ENCODE results near the gene THSD7A. TPM values are rescaled to one million over a fixed set of nuclear protein-coding genes. Genes with fewer than 3 reads are reported as not detected.

The THSD7A gene
- total RNA-seq, 1 donor from 2014 or later: 15.0 TPM

GRCh38 chr7:11817111-11817740 is 14.8 kb downstream of the THSD7A start:
- no peak for DNase-seq (ENCODE audit: low spot score)

DNA sequence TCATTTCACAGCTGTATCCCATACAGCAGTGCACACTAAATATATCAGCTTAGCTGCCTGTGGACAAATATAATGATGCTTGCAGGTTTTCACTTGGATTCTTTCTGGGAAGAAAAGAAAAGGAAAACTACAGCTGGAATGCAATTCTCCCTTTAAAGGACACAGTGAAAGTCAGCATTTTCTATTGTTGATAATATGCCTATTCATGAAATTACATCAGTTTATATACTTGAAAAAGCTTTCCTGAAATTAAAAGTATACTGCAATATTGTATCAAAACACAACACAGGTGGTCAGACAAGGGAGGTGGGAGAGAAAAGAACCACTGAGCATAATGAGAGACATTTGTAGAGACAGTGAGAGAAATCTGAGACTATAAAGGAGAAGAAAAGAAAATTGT is 20.3 kb downstream of the THSD7A start:
- DNase-seq (ENCODE audit: low spot score): no peak

- DNase-seq (ENCODE audit: low spot score): no peak
These were observed 21.9 kb downstream of the THSD7A start for GRCh38 chr7:11810043-11810625.

- DNase-seq (ENCODE audit: low spot score): no peak
These were observed 25.0 kb downstream of the THSD7A start for GRCh38 chr7:11807000-11807399.

DNA sequence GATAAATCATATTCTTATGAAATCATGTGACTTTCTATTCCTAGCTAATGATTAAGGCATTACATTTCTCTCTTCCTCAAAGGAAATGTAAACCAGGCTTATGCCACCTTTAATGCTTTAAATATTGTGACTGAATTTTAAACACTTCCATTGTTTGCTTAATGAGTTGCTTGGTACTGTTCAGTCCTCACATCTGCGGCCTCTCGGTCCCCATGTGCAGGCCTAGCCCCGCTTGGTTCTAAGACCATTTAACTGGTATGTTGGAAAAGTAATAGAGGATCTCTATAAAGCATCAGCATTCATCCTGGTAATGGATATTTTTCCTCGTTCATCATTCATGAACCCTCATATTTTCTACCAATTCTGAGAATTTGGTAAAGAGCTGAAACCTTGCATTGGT is 27.4 kb downstream of the THSD7A start:
- no peak for DNase-seq (ENCODE audit: low spot score)

GRCh38 chr7:11795231-11795630 is 36.8 kb downstream of the THSD7A start:
- no peak for DNase-seq (ENCODE audit: low spot score)

DNA sequence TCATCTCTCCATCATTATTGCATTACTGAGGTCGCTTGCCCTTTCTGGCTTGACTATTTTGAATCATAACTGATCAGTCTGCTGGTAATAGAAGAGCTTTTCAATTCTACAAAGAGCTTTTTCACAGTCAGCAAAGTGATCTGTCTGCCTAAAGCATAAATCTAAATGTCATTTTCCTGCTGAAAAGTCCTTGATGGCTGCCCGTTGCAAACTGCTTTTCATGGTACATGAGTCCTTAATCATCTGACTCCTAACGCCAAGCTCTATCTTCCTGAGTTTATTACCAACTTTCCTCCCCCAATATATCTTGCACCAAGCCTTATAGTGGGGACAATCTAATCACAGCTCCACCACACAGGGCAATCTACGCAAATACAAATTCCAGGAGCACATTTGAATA is 39.8 kb downstream of the THSD7A start:
- DNase-seq (ENCODE audit: low spot score): no peak

GRCh38 chr7:11788568-11788967 is 43.4 kb downstream of the THSD7A start:
- no peak for DNase-seq (ENCODE audit: low spot score)

DNA sequence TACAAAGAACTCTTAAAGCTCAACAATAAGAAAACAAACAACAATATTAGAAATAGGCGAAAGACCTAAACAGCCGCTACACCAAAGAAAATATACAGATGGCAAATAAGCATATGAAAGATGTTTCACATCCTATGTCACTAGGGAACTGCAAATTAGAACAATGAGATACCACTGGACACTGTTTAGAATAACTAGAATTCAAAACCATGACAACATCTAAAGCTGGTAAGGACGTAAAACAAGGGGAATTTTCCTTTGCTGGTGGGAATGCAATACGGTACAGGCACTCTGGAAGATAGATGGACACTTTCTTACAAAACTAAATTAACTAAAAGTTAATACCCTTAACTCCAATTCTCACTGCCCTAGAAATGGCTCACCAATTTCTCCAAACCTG is 44.5 kb downstream of the THSD7A start:
- DNase-seq (ENCODE audit: low spot score): no peak

- no peak for DNase-seq (ENCODE audit: low spot score)
These were observed 45.8 kb downstream of the THSD7A start for GRCh38 chr7:11786186-11786585.

- DNase-seq (ENCODE audit: low spot score): no peak
These were observed 47.0 kb downstream of the THSD7A start for GRCh38 chr7:11784769-11785536.

DNA sequence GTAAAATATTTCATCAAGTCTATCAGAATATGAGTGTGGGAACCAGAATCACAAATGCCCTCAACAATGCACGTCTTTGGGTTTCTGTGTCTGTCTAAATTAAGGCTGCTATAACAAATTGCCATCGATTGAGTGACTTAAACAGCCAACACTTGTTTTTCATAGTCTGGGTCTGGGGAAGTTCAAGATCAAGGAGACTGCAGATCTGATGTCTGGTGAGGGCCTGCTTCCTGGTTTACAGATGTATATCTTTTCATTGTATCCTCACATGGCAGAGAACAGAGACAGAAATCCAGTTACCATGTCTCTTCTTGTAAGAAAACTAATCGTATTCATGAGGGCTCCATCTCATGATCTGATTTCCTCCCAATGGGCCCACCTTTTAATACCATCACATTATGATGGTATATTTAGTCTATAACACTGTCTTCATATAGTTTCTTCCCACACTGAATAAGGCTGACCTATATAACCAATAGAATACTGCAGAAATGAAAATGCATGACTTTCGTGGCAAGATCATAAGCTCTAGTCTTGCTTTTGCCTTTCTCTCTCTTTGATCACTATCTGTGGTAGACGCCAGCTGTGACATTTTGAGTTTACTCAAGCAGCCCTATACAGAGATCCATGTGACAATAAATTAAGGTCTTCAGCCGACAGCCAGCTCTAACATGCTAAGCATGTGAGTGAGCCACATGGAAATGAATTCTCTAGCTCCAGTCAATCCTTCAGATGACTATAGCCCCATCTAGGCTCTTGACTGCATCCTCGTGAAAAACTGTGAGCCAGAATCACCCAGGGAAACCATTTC is 51.9 kb downstream of the THSD7A start:
- no peak for DNase-seq (ENCODE audit: low spot score)

- DNase-seq (ENCODE audit: low spot score): no peak
These were observed 56.0 kb downstream of the THSD7A start for GRCh38 chr7:11776039-11776438.

DNA sequence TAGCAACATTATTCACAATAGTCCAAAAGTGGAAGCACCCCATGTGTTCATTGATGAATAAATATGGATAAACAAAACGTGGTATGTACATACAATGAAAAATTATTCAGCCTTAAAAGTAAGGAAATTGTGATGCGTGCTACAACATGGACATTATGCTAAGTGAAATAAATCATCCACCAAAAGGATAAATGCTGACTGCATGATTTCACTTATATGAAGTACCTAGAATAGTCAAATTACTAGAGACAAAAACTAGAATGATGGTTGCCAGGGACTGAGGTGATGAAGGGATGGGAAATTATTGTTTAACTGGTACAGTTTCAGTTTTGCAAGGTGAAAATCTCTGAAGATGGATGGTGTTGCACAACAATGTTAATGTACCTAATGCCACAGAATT is 56.6 kb downstream of the THSD7A start:
- no peak for DNase-seq (ENCODE audit: low spot score)

DNA sequence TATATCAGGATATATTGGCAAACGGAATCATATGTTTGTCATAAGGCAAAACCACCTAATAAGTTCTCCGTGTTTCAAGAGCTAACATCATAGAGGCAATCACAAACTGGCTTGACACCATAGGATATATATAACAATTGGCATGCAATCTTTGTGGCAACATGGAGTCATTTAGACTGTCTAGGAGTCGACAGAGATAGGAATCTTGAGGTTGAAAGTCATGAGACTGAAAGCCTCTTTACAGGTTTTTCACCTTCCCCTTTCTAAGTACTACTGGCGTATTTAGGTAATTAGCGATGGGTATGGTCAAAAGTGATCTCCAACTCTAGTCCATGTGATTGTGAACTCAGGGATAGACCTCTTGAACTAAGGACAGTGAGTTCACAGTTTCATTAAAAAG is 63.7 kb downstream of the THSD7A start:
- no peak for DNase-seq (ENCODE audit: low spot score)

DNA sequence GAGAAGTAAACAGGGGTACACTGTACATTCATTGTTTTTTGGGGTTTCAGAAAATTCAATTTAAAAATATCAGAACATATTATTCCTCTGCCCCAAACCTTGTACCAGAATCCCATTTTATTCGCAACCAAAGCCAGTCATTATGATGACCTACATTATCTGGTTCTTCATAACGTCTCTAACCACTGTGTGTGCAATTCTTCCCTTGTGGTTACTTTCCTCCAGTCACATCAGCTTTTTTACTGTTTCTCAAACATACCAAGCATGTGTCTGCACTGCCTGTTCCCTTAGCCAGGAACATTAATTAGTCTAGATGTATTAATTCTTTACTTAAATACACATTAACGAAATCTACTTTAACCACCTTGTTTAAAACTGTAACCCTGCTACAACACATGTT is 64.8 kb downstream of the THSD7A start:
- DNase-seq (ENCODE audit: low spot score): no peak

DNA sequence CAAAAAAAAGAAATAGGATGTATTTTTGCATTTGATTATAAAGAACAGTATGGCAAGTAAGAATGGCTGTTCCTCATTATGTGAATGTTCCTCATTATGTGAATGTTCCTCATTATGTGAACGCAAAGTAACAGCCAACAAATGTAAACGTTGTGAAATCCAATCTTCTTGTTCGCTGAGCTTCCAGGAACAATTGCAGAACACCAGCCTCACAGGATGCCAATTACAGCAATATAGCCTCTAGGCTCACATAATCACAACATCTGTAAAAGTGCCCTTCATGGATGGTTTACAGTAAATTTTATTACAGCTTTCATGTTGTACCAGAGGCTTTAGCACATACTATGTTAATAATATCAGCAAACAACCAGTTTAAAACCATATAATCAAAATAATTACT is 71.6 kb downstream of the THSD7A start:
- no peak for DNase-seq (ENCODE audit: low spot score)

DNA sequence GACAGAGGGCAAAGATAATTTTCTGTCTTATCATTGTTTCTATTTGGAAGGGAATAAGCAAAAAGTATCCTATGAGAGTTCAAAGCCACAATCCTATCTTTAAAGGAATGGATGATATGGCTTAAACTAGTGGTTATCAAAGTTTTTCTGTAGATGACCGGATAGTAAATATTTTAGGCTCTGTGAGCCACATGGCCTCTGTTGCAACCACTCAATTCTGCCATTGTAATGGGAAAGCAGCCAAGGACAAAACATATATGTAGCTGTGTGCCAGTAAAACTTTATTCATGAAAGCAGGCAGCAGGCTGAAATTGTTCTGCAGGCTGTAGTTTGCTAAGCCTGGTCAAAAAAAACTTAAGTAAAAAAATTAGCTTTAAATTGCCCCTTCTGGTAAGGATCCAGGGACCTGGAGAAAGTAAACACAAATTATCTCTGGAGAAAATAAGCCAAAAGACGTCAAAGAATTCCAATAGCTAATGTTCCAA is 73.3 kb downstream of the THSD7A start:
- DNase-seq (ENCODE audit: low spot score): no peak

- DNase-seq (ENCODE audit: low spot score): no peak
These were observed 74.8 kb downstream of the THSD7A start for GRCh38 chr7:11757153-11757552.

- DNase-seq (ENCODE audit: low spot score): no peak
These were observed 77.1 kb downstream of the THSD7A start for GRCh38 chr7:11754933-11755332.

DNA sequence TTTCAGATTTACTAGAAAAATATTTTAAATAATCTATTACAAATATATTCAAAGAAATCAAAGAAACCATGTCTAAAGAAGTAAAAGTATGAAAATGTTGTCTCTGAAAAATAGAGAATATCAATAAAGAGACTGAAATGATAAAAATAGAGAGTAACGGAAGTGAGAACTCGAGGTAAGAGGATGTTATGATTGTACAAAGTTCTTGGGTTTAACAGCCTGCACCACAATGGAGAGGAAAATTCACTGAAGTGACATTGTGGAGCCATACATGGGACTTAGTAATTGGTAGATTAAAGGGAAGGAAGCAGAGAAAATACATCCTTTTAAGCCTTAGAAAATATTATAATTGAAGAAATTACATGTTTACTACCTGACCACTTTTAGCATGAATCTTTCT is 77.9 kb downstream of the THSD7A start:
- DNase-seq (ENCODE audit: low spot score): no peak

DNA sequence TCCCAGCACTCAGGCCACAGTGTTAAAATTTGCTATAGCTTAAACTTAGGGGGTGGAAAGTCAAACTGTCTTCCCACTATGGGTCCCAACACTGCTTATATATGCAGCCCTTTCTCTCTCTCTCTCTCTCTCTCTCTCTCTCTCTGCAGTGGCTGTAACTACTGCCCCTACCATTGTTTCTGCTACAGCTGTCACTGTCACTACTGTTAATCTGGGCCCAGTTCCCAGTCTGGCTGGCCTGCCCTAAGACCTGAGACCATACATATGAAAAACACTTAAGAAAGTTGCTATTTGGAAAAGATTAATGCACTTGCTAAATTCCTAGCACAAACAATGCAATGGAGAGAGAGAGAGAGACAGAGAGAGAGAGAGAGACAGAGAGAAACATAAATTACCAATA is 78.6 kb downstream of the THSD7A start:
- DNase-seq (ENCODE audit: low spot score): no peak
